ENCODE measurements around the gene TSPAN10. TPM values are rescaled to one million over a fixed set of nuclear protein-coding genes. Genes with fewer than 3 reads are reported as not detected.

Gene TSPAN10
- total RNA-seq, 1 experiment from 2014 or later = 3.5 TPM

DNA sequence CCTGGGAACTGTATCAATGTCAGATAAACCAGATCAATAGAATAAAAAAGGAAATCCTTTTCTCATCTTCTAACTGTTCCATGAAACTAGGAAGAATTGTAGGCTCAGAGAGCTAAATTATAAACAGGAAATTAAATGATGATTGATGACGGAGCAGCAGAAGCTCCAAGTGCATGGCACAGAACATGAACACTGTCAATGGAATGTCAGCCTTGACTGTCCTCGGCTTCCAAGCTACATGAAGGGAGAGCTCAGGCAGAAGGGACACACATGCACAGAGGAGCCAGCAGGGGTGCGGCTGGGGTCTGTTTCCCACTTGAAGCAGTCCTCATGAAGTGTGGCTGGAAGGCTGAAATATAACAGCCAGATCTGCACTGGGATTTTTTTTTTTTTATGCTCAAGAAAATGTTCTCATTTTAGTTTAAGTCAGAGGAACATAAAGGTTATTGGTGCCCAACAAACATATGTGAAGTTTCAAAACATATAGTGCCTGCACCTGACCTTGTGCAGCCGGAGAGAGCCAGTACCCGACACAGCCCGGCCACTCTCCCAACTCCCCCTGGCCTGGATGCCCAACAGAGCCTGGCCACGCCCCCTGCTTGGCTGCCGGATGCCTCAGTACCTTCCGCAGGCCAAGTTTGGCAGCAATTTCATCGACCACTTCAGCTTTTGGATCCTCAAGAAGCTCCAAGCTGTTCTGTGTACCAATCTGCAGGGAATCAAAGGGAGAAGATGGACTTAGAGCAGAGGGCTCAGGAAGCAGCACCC lies 37.1 kb upstream of the TSPAN10 start:
- Histone ChIP-seq H3K9me2 (replicated peaks; ENCODE audit: low read length) (no peaks in the 10 kb centered on the region), H3K9me3 (ENCODE audit: low read length) (no peaks in the 10 kb centered on the region), H3K36me3 (ENCODE audit: low read depth, low read length) (peaks cover 63% of the 10 kb centered on the region), H4K20me1 (ENCODE audit: low read length) (peaks cover 17% of the 10 kb centered on the region; the same call in 1 of the 2 replicates), H3K9ac (ENCODE audit: low read length) (no peak overlapping the region), H3K79me2 (ENCODE audit: low read length) (peaks cover 26% of the 10 kb centered on the region; the same call in 1 of the 2 replicates), H3K27me3 (ENCODE audit: low read length) (no peaks in the 10 kb centered on the region), H3K4me2 (ENCODE audit: low read length) (no peak overlapping the region), H3K4me3 (ENCODE audit: low read length) (no peak overlapping the region), H3F3A (ENCODE audit: low read length, unreplicated experiment) (peaks cover 5% of the 10 kb centered on the region), H2AFZ (ENCODE audit: low read length) (no peak overlapping the region), H3K4me1 (ENCODE audit: insufficient read depth, low read length) (no peaks in the 10 kb centered on the region), H3K27ac (ENCODE audit: low read length) (no peak overlapping the region)
- DNase-seq (no peak), ATAC-seq (no peak)
- CTCF ChIA-PET = no interaction called here
- TF ChIP-seq EZH2phosphoT487 (IDR thresholded peaks at IDR 0.05; ENCODE audit: borderline replicate concordance, low read length) (no peak), EZH2 (IDR thresholded peaks at IDR 0.05; ENCODE audit: low read length, unreplicated experiment) (no peak)
- TF ChIP-seq, protein P1, sequence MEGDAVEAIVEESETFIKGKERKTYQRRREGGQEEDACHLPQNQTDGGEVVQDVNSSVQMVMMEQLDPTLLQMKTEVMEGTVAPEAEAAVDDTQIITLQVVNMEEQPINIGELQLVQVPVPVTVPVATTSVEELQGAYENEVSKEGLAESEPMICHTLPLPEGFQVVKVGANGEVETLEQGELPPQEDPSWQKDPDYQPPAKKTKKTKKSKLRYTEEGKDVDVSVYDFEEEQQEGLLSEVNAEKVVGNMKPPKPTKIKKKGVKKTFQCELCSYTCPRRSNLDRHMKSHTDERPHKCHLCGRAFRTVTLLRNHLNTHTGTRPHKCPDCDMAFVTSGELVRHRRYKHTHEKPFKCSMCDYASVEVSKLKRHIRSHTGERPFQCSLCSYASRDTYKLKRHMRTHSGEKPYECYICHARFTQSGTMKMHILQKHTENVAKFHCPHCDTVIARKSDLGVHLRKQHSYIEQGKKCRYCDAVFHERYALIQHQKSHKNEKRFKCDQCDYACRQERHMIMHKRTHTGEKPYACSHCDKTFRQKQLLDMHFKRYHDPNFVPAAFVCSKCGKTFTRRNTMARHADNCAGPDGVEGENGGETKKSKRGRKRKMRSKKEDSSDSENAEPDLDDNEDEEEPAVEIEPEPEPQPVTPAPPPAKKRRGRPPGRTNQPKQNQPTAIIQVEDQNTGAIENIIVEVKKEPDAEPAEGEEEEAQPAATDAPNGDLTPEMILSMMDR (conservative IDR thresholded peaks at IDR 0.05; ENCODE audit: low read depth, low read length) = no peak
- no TSS peak for BruUV-seq (replicated peaks)
- intact Hi-C loops (cut with micrococcal nuclease) = loop anchor here (2.0 kb wide), 2 partner anchors 15 to 43 kb away; no protein-coding TSS in a partner anchor
- POLR2A ChIA-PET (ENCODE audit: unreplicated experiment) = no interaction called here

DNA sequence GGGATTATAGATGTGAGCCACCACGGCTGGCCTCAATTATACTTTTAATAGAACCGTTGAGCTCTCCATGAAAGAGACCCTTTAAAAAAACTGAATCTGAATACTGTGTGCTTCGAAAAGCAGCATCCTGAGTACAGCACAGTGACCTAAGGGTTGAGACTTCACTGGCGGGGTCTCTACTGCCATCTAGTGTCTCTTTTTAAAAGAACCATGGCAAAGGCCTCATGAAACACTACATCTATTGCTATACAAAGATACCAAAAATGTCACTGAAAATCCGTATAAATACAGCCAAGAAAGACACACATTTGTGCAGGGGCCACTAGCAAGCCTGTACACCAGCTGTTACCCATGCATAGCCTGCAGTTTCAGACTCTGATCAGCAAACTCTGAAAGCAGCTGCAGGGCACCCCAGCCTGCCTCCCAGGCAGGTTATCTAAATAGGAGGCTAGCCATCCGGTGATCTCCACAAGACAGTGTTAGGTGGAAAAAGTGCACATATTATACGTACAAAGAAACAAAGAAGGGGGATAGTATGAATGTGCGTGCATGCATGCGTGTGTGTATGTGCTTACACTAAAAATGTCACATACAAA lies 35.4 kb upstream of the TSPAN10 start:
- no peaks in the 10 kb centered on the region for H3K27me3 ChIP-seq (ENCODE audit: low read length)
- H3K4me1 ChIP-seq (ENCODE audit: insufficient read depth, low read length) = no peaks in the 10 kb centered on the region
- intact Hi-C loops (cut with micrococcal nuclease) = loop anchor here (2.0 kb wide), 2 partner anchors 17 to 45 kb away; no protein-coding TSS in a partner anchor
- no peak overlapping the region for H3K4me3 ChIP-seq (ENCODE audit: low read length)
- peaks cover 59% of the 10 kb centered on the region for H3K36me3 ChIP-seq (ENCODE audit: low read depth, low read length)
- BruUV-seq (replicated peaks) = no TSS peak
- peaks cover 21% of the 10 kb centered on the region for H4K20me1 ChIP-seq (ENCODE audit: low read length)
- H3K4me2 ChIP-seq (ENCODE audit: low read length) = no peak overlapping the region
- no peaks in the 10 kb centered on the region for H3K9me2 ChIP-seq (replicated peaks; ENCODE audit: low read length)
- no peak overlapping the region for H3K9ac ChIP-seq (ENCODE audit: low read length)
- no peak overlapping the region for H2AFZ ChIP-seq (ENCODE audit: low read length)
- CTCF ChIA-PET = no interaction called here
- no peak overlapping the region for H3K27ac ChIP-seq (ENCODE audit: low read length)
- TF ChIP-seq, protein P1 (conservative IDR thresholded peaks at IDR 0.05; ENCODE audit: low read depth, low read length) = peak; percentile 92
- no peak for TF ChIP-seq EZH2phosphoT487 (IDR thresholded peaks at IDR 0.05; ENCODE audit: borderline replicate concordance, low read length)
- ATAC-seq (peak; percentile 99), DNase-seq (peak; percentile 84)
- H3K9me3 ChIP-seq (ENCODE audit: low read length) = no peaks in the 10 kb centered on the region
- POLR2A ChIA-PET (ENCODE audit: unreplicated experiment) = no interaction called here
- peaks cover 32% of the 10 kb centered on the region; the same call in 1 of the 2 replicates for H3K79me2 ChIP-seq (ENCODE audit: low read length)
- peaks cover 5% of the 10 kb centered on the region for H3F3A ChIP-seq (ENCODE audit: low read length, unreplicated experiment)

All from PC-3 (cell line).